ENCODE data around the gene NYNRIN.

Gene NYNRIN

DNA sequence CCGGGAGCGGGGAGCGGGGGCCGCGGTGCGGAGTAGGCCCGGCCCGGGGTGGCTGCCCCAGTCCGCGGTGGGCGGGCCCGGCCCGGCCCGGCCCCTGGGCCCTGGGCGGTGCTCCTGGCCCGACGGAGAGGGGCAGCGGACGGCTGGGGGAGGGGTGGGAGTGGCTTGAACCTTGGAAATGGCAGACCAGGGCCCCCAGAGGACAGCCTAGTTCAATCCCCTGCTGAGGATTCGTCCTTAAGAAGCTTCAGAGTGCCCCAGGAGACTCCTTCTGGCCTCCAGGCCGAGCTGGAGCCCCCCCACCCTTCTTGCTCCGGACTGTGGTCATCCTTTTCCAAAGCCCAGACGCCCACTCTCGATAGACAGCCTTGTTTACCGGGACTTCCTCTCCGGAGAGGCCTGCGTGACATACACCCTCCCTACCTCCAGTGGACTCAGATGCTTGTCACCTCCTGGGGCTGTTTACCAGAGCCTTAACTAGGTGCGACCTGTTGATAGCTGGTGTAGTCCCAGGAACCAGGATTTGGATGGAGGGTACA lies 31.4 kb downstream of the NYNRIN start:
- peak overlapping the region; percentile 80 for H3K4me3 ChIP-seq (ENCODE audit: low read length)
- DNase-seq (ENCODE audit: low read depth), result no peak
- TF ChIP-seq, protein P1, sequence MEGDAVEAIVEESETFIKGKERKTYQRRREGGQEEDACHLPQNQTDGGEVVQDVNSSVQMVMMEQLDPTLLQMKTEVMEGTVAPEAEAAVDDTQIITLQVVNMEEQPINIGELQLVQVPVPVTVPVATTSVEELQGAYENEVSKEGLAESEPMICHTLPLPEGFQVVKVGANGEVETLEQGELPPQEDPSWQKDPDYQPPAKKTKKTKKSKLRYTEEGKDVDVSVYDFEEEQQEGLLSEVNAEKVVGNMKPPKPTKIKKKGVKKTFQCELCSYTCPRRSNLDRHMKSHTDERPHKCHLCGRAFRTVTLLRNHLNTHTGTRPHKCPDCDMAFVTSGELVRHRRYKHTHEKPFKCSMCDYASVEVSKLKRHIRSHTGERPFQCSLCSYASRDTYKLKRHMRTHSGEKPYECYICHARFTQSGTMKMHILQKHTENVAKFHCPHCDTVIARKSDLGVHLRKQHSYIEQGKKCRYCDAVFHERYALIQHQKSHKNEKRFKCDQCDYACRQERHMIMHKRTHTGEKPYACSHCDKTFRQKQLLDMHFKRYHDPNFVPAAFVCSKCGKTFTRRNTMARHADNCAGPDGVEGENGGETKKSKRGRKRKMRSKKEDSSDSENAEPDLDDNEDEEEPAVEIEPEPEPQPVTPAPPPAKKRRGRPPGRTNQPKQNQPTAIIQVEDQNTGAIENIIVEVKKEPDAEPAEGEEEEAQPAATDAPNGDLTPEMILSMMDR (conservative IDR thresholded peaks at IDR 0.05; ENCODE audit: low read depth, low read length), result no peak

GRCh38 chr14:24430682-24431568 lies 32.1 kb downstream of the NYNRIN start:
- H3K4me3 ChIP-seq (ENCODE audit: low read length), result peak overlapping the region; percentile 80
- TF ChIP-seq, protein P1 (conservative IDR thresholded peaks at IDR 0.05; ENCODE audit: low read depth, low read length), result no peak
- DNase-seq (ENCODE audit: low read depth), result no peak

DNA sequence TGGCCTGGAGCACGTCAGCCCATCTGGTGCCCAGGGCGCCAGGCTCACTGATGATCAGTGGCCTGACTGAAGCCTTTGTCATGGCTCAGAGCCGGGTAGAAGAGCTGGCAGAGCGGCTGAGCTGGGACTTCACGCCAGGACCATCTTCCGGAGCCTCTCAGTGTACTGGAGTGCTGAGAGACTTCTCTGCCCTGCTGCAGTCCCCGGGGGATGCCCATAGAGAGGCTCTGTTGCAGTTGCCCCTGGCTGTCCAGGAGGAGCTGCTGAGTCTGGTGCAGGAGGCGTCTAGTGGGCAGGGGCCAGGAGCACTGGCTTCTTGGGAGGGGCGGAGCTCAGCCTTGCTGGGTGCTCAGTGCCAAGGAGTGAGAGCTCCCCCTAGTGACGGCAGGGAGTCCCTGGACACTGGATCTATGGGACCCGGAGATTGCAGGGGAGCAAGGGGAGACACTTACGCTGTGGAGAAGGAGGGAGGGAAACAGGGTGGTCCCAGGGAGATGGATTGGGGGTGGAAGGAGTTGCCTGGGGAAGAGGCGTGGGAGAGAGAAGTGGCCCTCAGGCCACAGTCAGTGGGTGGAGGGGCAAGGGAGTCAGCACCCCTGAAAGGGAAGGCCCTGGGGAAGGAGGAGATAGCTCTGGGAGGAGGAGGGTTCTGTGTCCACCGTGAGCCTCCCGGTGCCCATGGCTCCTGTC lies 32.9 kb downstream of the NYNRIN start:
- DNase-seq (ENCODE audit: low read depth), result peak; percentile 66
- H3K4me3 ChIP-seq (ENCODE audit: low read length), result no peak overlapping the region
- TF ChIP-seq, protein P1 (conservative IDR thresholded peaks at IDR 0.05; ENCODE audit: low read depth, low read length), result peak; percentile 97

DNA sequence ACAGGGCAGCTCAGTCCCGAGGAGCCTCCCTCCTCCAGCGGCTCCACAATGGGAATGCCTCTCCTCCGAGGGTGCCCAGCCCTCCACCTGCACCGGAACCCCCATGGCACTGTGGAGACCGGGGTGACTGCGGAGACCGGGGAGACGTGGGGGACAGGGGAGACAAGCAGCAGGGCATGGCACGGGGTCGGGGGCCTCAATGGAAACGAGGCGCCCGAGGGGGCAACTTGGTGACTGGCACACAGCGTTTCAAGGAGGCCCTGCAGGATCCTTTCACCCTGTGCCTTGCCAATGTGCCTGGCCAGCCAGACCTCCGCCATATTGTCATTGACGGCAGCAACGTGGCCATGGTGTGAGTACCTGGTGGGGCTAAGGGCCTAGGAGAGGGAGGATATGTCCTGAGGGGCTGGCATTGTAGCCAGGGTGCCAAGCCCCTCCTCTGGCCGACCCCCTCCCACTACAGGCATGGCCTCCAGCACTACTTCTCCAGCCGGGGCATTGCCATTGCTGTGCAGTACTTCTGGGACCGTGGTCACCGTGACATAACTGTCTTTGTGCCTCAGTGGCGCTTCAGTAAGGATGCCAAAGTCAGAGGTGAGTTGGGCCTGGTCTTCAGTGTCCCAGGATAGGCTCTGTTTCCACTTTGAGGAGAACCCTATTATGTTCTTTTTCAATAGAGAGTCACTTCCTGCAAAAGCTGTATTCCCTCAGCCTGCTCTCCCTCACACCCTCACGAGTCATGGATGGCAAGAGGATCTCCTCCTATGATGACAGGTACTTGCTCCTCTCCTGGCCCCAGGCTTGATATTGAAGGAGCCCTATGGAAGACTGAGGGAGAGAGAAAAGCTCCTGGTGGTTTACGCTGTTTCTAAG lies 33.7 kb downstream of the NYNRIN start:
- DNase-seq (ENCODE audit: low read depth), result no peak
- no peak overlapping the region for H3K4me3 ChIP-seq (ENCODE audit: low read length)
- TF ChIP-seq, protein P1 (conservative IDR thresholded peaks at IDR 0.05; ENCODE audit: low read depth, low read length), result no peak

DNA sequence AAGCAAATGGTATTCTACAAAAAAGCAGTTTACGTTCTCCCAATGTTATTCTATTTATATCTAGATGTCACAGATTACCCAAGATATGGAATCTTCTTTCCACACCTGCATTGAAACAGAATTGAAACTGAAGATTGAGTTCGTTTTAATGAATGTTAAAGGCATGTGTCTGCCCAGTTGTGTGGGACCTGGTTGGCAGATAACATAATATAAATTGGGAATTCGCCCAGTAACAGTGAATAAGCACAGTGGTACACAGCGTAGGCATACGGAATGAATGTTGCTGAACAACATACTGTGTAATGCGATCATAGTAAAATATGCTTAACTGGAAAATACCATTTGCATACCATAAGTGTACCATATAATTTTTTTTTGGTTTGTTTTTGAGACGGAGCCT lies 35.2 kb downstream of the NYNRIN start:
- H3K4me3 ChIP-seq (ENCODE audit: low read length), result no peak overlapping the region
- TF ChIP-seq, protein P1 (conservative IDR thresholded peaks at IDR 0.05; ENCODE audit: low read depth, low read length), result no peak
- DNase-seq (ENCODE audit: low read depth), result no peak

GRCh38 chr14:24434676-24435075 lies 35.9 kb downstream of the NYNRIN start:
- DNase-seq (ENCODE audit: low read depth), result no peak
- TF ChIP-seq, protein P1 (conservative IDR thresholded peaks at IDR 0.05; ENCODE audit: low read depth, low read length), result no peak
- no peak overlapping the region for H3K4me3 ChIP-seq (ENCODE audit: low read length)

Measured in retinal pigment epithelial cell (primary cell).